Fibroblast of skin of scalp (primary cell): ENCODE results near the gene IGF2BP2.

Source experiments
- DNase-seq: peaks from one replicate; pipeline ENCODE4 v3.0.0-alpha.2; 2013

Gene IGF2BP2

GRCh38 chr3:185730550-185730949 is 94.3 kb downstream of the IGF2BP2 start:
- DNase-seq: no peak

GRCh38 chr3:185729337-185730055 is 95.3 kb downstream of the IGF2BP2 start:
- DNase-seq: peak; percentile 90

- DNase-seq: peak; percentile 83
Measured at GRCh38 chr3:185728630-185729336, 96.1 kb downstream of the IGF2BP2 start.

- no peak for DNase-seq
Measured at GRCh38 chr3:185727873-185728272, 97.0 kb downstream of the IGF2BP2 start.

GRCh38 chr3:185726254-185726967 is 98.4 kb downstream of the IGF2BP2 start:
- no peak for DNase-seq

- DNase-seq: peak; percentile 92
Measured at GRCh38 chr3:185724761-185725160, 100.1 kb downstream of the IGF2BP2 start.

- DNase-seq: no peak
Measured at GRCh38 chr3:185724251-185724650, 100.6 kb downstream of the IGF2BP2 start.

GRCh38 chr3:185722881-185723280 is 102.0 kb downstream of the IGF2BP2 start:
- DNase-seq: no peak

GRCh38 chr3:185721970-185722369 is 102.9 kb downstream of the IGF2BP2 start:
- no peak for DNase-seq

GRCh38 chr3:185720326-185720725 is 104.5 kb downstream of the IGF2BP2 start:
- DNase-seq: no peak

GRCh38 chr3:185718736-185719593 is 105.9 kb downstream of the IGF2BP2 start:
- DNase-seq: no peak

- peak; percentile 29 for DNase-seq
Measured at GRCh38 chr3:185717627-185718402, 107.0 kb downstream of the IGF2BP2 start.

GRCh38 chr3:185717121-185717520 is 107.7 kb downstream of the IGF2BP2 start:
- peak; percentile 90 for DNase-seq

GRCh38 chr3:185716436-185717108 is 108.3 kb downstream of the IGF2BP2 start:
- DNase-seq: no peak

- DNase-seq: peak; percentile 79
Measured at GRCh38 chr3:185715091-185715490, 109.8 kb downstream of the IGF2BP2 start.

- DNase-seq: no peak
Measured at GRCh38 chr3:185714085-185714484, 110.8 kb downstream of the IGF2BP2 start.

GRCh38 chr3:185713015-185713414 is 111.8 kb downstream of the IGF2BP2 start:
- no peak for DNase-seq

- DNase-seq: peak; percentile 45
Measured at GRCh38 chr3:185712337-185712736, 112.5 kb downstream of the IGF2BP2 start.

GRCh38 chr3:185711255-185711870 is 113.5 kb downstream of the IGF2BP2 start:
- peak; percentile 50 for DNase-seq

GRCh38 chr3:185709251-185709955 is 115.4 kb downstream of the IGF2BP2 start:
- DNase-seq: no peak
